Adrenal gland (tissue), 5 donors: Measurements from ENCODE around the gene OR10AG1.

ENCODE experiments used
- POLR2A ChIP-seq, 2 donors: fragments of 450-650 bp; IDR thresholded peaks; one replicate each; pipeline ENCODE4 v1.6.1; 2017; ENCODE audit warnings: antibody characterized with exemption in 2 of 2, mild to moderate bottlenecking in 2 of 2, moderate library complexity in 1 of 2
- TF ChIP-seq, protein P1 (sequence below), 6 experiments: fragments of 450-650 bp in 4 of 6; fragments of 200-600 bp in 2 of 6; sonication (generic) in 1 of 6; IDR thresholded peaks; 1 replicate in 5 of 6; 2 replicates in 1 of 6; pipeline versions ENCODE4 v1.5.1 to v1.8.0; 2016 to 2021; ENCODE audit warnings: antibody characterized with exemption in 6 of 6, mild to moderate bottlenecking in 2 of 6, moderate library complexity in 1 of 6
- donor health status: DM: no; HTN: no; CAD: no.

DNA sequence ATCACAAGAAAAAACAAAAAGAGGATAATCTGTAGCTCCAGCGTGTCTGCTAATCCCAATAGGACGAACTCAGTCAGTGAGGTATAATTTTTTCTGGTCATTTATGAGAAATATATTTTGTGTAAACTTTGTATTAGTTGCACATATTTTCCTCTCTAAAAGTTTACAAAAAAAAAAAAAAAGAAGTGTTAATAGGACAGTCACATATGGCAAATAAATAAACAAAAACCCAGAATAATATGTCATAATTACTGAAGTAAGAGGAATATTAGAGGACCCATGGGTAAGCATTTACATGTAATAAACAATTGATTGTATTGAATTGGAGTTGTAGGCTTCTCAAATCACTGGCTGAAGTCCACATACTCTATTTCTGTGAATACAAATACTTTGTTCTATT is 24.8 kb upstream of the OR10AG1 start, which contains the start of gene OR5F1:
- TF ChIP-seq POLR2A (IDR thresholded peaks at IDR 0.05) = no peak
- TF ChIP-seq, protein P1, sequence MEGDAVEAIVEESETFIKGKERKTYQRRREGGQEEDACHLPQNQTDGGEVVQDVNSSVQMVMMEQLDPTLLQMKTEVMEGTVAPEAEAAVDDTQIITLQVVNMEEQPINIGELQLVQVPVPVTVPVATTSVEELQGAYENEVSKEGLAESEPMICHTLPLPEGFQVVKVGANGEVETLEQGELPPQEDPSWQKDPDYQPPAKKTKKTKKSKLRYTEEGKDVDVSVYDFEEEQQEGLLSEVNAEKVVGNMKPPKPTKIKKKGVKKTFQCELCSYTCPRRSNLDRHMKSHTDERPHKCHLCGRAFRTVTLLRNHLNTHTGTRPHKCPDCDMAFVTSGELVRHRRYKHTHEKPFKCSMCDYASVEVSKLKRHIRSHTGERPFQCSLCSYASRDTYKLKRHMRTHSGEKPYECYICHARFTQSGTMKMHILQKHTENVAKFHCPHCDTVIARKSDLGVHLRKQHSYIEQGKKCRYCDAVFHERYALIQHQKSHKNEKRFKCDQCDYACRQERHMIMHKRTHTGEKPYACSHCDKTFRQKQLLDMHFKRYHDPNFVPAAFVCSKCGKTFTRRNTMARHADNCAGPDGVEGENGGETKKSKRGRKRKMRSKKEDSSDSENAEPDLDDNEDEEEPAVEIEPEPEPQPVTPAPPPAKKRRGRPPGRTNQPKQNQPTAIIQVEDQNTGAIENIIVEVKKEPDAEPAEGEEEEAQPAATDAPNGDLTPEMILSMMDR (IDR thresholded peaks at IDR 0.05) = no peak
